GM12872 (cell line): ENCODE results near the gene PCGF1.

Source experiments
- CTCF ChIP-seq: IDR thresholded peaks from 3 replicates; pipeline ENCODE4 v1.5.1; 2011; ENCODE audit warnings: low read depth, mild to moderate bottlenecking, low read length, moderate library complexity; ENCODE audit not compliant: insufficient read depth

Gene PCGF1

GRCh38 chr2:74535440-74535965 lies 28.0 kb upstream of the PCGF1 start:
- TF ChIP-seq CTCF, result no peak

GRCh38 chr2:74534411-74534810 lies 26.9 kb upstream of the PCGF1 start:
- no peak for TF ChIP-seq CTCF

GRCh38 chr2:74533464-74533863 lies 26.0 kb upstream of the PCGF1 start:
- no peak for TF ChIP-seq CTCF

GRCh38 chr2:74532222-74532621 lies 24.7 kb upstream of the PCGF1 start:
- peak; percentile 24; the same call in 1 of the 3 replicates for TF ChIP-seq CTCF

- TF ChIP-seq CTCF, result no peak
Measured at GRCh38 chr2:74531666-74532065, 24.2 kb upstream of the PCGF1 start.

- no peak for TF ChIP-seq CTCF
Measured at GRCh38 chr2:74530239-74531187, 23.0 kb upstream of the PCGF1 start.

GRCh38 chr2:74529357-74530238 lies 22.1 kb upstream of the PCGF1 start, which contains the start of the genes AUP1 and HTRA2:
Gene AUP1, minus strand, starts transcription at chr2:74529706. Its CDS starts 77 bp downstream, at chr2:74529629.
Gene HTRA2, plus strand, starts transcription at chr2:74529933. Its CDS starts 74 bp downstream, at chr2:74530007.
- no peak for TF ChIP-seq CTCF
